Mammary epithelial cell (primary cell): ENCODE data around the gene GGTA1.

ENCODE experiments used
- CTCF ChIP-seq, 2 donors: IDR thresholded peaks in 1 of 2; conservative IDR thresholded peaks in 1 of 2; 2 replicates each; pipeline ENCODE4 v1.5.1; 2011 to 2012; ENCODE audit warnings: inconsistent platforms in 2 of 2, low read length in 2 of 2, mild to moderate bottlenecking in 2 of 2, control low read depth in 1 of 2, low read depth in 1 of 2; ENCODE audit not compliant: insufficient read depth in 1 of 2; ENCODE audit errors: extremely low read depth in 1 of 2
- EZH2 ChIP-seq: IDR thresholded peaks from 2 replicates; pipeline ENCODE4 v1.6.1; 2012; ENCODE audit warnings: low read length, inconsistent platforms, borderline replicate concordance

GRCh38 chr9:121405899-121406298 is 93.7 kb downstream of the GGTA1 start:
- no peak for TF ChIP-seq CTCF (conservative IDR thresholded peaks at IDR 0.05 in 1 of 2, IDR thresholded peaks at IDR 0.05 in 1 of 2; ENCODE audit: extremely low read depth in 1 of 2, insufficient read depth in 1 of 2, low read depth in 1 of 2, low read length in 2 of 2)
- TF ChIP-seq EZH2 = no peak
